ENCODE measurements around the gene NHLRC3.
A peak's percentile ranks its signal among the peaks of the same experiment; 100 is the strongest.
"Not testable (repeated sequence)": the region's sequence is repeated elsewhere in the genome, so short reads cannot be mapped to it uniquely, and the experiment has no call there.

The NHLRC3 gene, protein sequence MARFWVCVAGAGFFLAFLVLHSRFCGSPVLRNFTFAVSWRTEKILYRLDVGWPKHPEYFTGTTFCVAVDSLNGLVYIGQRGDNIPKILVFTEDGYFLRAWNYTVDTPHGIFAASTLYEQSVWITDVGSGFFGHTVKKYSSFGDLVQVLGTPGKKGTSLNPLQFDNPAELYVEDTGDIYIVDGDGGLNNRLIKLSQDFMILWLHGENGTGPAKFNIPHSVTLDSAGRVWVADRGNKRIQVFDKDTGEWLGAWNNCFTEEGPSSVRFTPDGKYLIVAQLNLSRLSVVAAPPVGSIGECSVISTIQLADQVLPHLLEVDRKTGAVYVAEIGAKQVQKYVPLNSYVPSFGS

DNA sequence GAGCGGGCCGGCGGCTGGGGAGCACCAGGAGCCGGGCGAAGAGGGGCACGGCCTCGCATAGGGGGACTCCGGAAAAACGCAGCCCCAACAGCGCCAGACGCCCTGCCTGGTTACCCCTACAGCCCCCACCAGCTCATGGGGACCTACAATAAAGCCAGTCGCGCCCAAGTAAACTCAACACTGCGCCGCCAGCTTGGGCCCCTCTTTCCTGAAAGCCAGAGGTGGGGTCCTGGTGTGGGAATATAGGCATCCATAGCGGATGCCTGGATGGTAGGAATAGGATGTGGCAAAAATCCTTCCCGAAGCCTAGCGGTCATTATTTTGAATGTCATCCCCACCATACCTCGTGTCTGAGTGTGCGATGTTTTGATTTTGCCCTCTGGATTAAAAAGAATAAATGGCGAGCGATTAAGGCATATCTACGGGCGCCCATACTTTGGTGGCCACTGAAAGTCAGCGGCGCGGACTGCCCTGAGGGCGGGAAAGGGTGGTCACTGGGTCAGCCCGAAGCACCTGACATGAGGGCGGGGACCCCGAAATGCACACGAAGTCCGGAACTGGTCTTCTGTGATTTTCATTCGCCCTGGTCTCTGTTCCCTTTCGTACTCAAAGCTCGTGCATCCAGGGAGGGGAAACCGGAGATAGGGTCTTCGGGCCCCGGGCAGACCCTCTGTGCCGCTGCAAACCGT, at the start of gene NHLRC3, which contains the start of gene PROSER1:
Gene NHLRC3, plus strand, starts transcription at position 577 of the 689 bp plus-strand sequence. CDS start 184 bp downstream, outside the sequence.
Gene PROSER1, minus strand, starts transcription at position 210 of the 689 bp plus-strand sequence. CDS start 847 bp downstream, outside the sequence.
- DNase-seq = peak; percentile 97

GRCh38 chr13:38990693-38991092, 47.6 kb upstream of the NHLRC3 start, which contains the start of gene STOML3:
TSS of gene STOML3 (minus strand) at chr13:38990831. CDS start at chr13:38990721, 110 bp downstream.
- DNase-seq = no peak

GRCh38 chr13:38993381-38993780, 44.9 kb upstream of the NHLRC3 start:
- DNase-seq = no peak

GRCh38 chr13:38998739-38999138, 39.5 kb upstream of the NHLRC3 start:
- DNase-seq = no peak

GRCh38 chr13:39006371-39007111, 31.7 kb upstream of the NHLRC3 start:
- not testable (repeated sequence) for DNase-seq

DNA sequence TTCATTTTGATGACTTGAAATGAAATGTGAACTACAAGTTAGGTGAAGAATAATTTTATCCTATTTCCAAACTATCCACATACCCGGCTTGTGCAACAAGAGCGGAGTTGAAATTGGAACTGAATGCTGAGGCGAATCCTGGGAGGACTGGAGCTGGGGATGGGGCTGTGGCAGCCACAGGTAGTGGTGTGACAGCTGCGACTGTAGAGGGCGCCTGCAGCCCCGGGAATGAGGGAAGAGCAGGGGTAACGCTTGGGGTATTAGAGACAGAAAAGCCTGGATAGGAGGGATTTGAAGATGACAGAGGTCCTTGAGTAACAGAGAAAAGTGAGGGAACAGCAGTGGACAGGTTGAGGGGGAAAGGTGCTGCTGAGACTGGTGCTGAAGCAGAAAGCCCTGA, 25.6 kb upstream of the NHLRC3 start:
- DNase-seq = no peak

DNA sequence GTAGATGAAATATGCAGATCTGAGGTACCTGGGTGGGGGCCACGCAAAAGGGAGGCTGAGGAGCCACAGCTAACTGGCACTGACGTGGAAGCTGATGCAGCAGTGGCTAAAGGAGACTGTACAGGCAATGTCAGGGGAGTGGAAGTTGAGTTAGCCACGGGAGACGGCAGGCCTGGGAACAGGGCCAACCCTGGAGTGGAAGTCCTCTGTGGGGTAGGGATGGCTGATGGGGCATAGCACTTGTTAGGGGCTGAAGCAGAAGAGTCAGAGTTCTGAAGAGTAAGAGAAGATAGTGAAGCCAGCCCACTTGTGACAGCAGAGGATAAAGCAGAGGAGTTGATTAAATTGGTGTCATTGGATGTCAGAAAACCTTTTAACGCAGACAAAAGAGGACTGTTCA, 24.8 kb upstream of the NHLRC3 start:
- no peak for DNase-seq

GRCh38 chr13:39016087-39016486, 22.2 kb upstream of the NHLRC3 start:
- no peak for DNase-seq

- peak in 1 of 2 experiments; percentile 60 for DNase-seq
Observed at GRCh38 chr13:39016787-39017186, 21.5 kb upstream of the NHLRC3 start.

DNA sequence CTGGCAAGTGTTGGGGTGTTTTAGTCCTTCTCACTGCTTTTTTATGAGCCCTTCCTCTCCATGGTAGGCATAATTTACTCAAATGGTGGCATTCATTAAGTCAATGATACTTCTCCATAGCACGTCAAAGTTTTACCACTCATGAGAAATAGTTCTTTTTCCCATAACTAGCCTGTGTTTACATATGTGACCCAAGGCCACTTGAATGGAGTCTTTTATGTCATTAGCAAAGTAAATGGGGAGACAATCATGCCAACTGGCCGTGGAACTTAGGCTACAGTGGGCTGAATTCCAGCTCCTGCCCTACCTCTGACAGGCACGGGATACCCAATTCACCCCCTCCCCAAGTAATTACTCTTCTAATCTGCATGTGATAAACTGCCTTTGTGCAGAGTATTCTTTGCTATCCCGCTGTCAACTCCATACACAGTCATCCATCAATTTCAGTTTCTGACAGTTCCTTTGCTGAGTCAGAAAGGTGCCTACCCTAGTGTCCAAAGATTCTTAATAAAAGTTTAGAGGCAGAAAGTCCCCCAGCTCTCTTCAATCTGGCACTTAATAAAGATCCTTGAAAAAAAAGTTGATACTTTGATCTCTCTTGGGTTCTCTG, 17.3 kb upstream of the NHLRC3 start:
- no peak for DNase-seq

DNA sequence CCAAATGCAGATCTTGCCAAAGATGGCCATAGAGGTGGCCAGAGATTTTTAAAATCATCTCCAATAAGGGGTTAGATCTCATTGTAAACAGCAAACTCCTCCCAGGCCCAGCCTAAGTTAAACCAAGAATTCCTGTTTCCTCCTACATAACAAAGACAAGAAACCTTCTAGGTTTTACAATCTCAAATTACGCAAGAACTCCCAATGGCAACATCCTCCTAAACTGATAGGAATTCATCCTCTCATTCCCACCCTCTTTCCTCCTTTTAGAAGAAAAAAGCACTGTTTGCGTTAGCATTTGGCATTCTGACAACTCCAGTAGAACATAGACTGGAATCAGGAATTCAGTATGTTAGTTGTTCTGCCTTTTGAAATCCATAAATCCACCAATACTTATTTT, 14.9 kb upstream of the NHLRC3 start:
- no peak for DNase-seq

- no peak for DNase-seq
Observed at GRCh38 chr13:39023761-39024160, 14.5 kb upstream of the NHLRC3 start.

GRCh38 chr13:39025433-39025839, 12.8 kb upstream of the NHLRC3 start:
- no peak for DNase-seq

- no peak for DNase-seq
Observed at GRCh38 chr13:39032150-39032549, 6.1 kb upstream of the NHLRC3 start.

DNA sequence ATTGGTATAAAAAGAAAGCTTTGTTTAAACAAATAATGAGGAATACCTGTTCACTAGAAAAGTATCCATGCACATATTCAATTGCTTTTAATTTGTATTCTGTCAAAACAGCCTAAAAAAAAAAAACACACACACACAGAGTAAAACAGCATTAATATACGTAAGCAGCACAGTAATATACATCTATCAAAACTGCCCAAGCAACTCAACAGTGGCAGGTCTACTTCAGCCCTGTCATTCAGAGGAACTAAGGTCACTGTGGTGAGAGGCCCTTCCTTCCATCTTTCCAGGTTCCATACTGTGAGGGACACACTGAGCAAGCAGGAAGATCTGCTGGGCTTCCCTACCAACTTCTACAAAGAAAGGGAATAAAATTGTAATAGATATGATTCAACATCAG, 4.2 kb upstream of the NHLRC3 start:
- no peak for DNase-seq

- DNase-seq = no peak
Observed at GRCh38 chr13:39035204-39035603, 3.1 kb upstream of the NHLRC3 start.

- no peak for DNase-seq
Observed at GRCh38 chr13:39035799-39036198, 2.5 kb upstream of the NHLRC3 start.

DNA sequence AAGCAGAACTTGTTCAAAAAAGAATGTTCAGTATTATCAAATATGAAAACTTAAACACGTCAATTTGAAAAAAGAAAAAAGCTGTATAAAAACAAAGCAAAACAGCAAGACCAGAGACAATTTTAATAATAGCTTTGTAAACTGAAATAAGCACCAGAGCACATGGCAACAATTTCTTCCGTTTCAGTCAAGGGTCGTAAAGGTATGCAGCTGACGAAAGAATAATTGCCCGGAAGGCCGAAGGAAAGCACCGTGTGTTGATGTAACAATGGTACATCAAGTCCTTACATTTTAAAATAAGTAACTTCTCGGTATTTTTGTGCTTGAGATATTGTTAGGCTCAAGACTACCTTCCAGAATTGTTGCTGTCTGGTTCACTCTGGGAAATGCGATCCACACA, 2.0 kb upstream of the NHLRC3 start:
- no peak for DNase-seq

GRCh38 chr13:39037410-39037879, 811 bp upstream of the NHLRC3 start:
- peak in 1 of 2 experiments; percentile 83 for DNase-seq

- DNase-seq = no peak
Observed at GRCh38 chr13:39038569-39039030, 344 bp downstream of the NHLRC3 start.

DNA sequence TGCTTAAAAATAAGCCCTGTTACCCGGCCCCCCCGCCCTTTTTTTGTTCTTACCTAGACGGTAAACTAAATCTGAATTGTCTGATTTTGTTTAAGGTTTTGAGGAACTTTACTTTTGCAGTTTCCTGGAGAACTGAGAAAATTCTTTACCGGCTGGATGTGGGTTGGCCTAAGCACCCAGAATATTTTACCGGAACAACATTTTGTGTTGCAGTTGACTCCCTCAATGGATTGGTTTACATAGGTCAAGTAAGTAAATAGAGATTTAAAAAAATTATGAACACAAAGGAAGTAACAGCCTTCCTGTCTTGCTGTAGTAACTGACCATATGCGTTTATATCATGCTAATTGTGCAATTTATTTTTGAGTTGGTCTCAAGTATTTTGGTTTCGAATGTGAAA, 785 bp downstream of the NHLRC3 start:
- DNase-seq = no peak

GRCh38 chr13:39040206-39040605, 1.9 kb downstream of the NHLRC3 start:
- DNase-seq = no peak

DNA sequence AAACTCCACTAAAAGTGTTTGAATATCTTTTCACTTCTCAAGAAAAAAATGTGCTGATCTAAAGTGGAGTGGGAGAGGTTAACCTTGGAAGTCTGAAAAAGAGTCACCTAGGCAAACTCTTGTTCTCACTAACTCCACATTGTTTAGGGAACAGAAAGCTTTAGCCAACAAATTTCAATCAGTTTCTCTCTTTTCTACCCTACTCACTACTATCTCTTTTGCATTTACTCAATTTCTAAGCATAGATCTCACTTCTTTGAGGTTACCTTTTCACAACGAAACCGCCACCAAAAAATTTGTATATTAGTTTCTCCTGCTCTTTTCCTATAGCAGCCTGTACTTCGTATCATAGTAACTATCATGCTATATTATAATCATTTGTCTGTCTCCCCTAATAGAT, 6.3 kb downstream of the NHLRC3 start:
- DNase-seq = no peak
